ENCODE results near the gene PARVB.

PARVB gene

GRCh38 chr22:44030702-44031082 is 6.6 kb downstream of the PARVB start (continued):
- TF ChIP-seq ZNF121 (tag by site-specific recombination; IDR thresholded peaks at IDR 0.05) = no peak
- TF ChIP-seq ZNF266 (tag by site-specific recombination; IDR thresholded peaks at IDR 0.05; ENCODE audit: low read depth) = no peak
- TF ChIP-seq ZNF555 (tag by site-specific recombination; conservative IDR thresholded peaks at IDR 0.05) = no peak
- TF ChIP-seq ZNF626 (tag by site-specific recombination; IDR thresholded peaks at IDR 0.05) = no peak

- H3K36me3 ChIP-seq (ENCODE audit: control insufficient read depth in 2 of 2, insufficient read depth in 1 of 2, low read length in 2 of 2) = no peaks in the 10 kb centered on the region
- POLR2A ChIA-PET = no interaction called here
Measured at GRCh38 chr22:44031158-44031952, 7.3 kb downstream of the PARVB start.

GRCh38 chr22:44032126-44032730 is 8.1 kb downstream of the PARVB start:
- no peaks in the 10 kb centered on the region for H3K9me3 ChIP-seq (ENCODE audit: control insufficient read depth, insufficient read depth, low read depth, low read length)
- no peak overlapping the region for H3K27ac ChIP-seq (ENCODE audit: extremely low read depth, low read depth, low read length)
- H3K4me1 ChIP-seq (ENCODE audit: control insufficient read depth, insufficient read depth, low read length) = no peaks in the 10 kb centered on the region
- POLR2A ChIA-PET = no interaction called here
- no peaks in the 10 kb centered on the region for H3K36me3 ChIP-seq (ENCODE audit: control insufficient read depth in 2 of 2, insufficient read depth in 1 of 2, low read length in 2 of 2)
- CTCF ChIA-PET = interaction anchor here (0.5 kb wide), 1 partner anchor 51 kb away, joined by 3 read pairs; no protein-coding TSS in a partner anchor
- H3K4me3 ChIP-seq (ENCODE audit: low read depth, low read length) = no peak overlapping the region
- TF ChIP-seq ZNF623 (tag by site-specific recombination; IDR thresholded peaks at IDR 0.05) (no peak), PATZ1 (tag by site-specific recombination; IDR thresholded peaks at IDR 0.05) (no peak), ZNF221 (tag by site-specific recombination; IDR thresholded peaks at IDR 0.05; ENCODE audit: borderline replicate concordance) (no peak), ZNF704 (tag by site-specific recombination; IDR thresholded peaks at IDR 0.05) (no peak), KLF16 (tag by site-specific recombination; IDR thresholded peaks at IDR 0.05) (no peak), ZNF362 (tag by site-specific recombination; IDR thresholded peaks at IDR 0.05) (no peak), ZNF837 (tag by site-specific recombination; IDR thresholded peaks at IDR 0.05) (no peak), ZNF792 (tag by site-specific recombination; IDR thresholded peaks at IDR 0.05) (no peak), PRDM4 (tag by site-specific recombination; IDR thresholded peaks at IDR 0.05) (no peak), ZNF280C (tag by site-specific recombination; IDR thresholded peaks at IDR 0.05) (no peak), ZNF621 (tag by site-specific recombination; IDR thresholded peaks at IDR 0.05) (no peak), ZSCAN5A (tag by site-specific recombination; IDR thresholded peaks at IDR 0.05) (no peak), ZNF785 (tag by site-specific recombination; IDR thresholded peaks at IDR 0.05) (no peak), YY1 (tag by site-specific recombination; IDR thresholded peaks at IDR 0.05) (no peak)

More at GRCh38 chr22:44031158-44031952, 7.3 kb downstream of the PARVB start:
- Histone ChIP-seq H3K27ac (ENCODE audit: extremely low read depth, low read depth, low read length) (no peak overlapping the region), H3K9me3 (ENCODE audit: control insufficient read depth, insufficient read depth, low read depth, low read length) (no peaks in the 10 kb centered on the region), H3K4me3 (ENCODE audit: low read depth, low read length) (no peak overlapping the region), H3K4me1 (ENCODE audit: control insufficient read depth, insufficient read depth, low read length) (no peaks in the 10 kb centered on the region)
- CTCF ChIA-PET = interaction anchor here (1.7 kb wide), 1 partner anchor 38 kb away, joined by 3 read pairs; no protein-coding TSS in a partner anchor
- TF ChIP-seq ZFHX2 (tag by site-specific recombination; conservative IDR thresholded peaks at IDR 0.05) (peak; percentile 35; the same call in 1 of the 2 replicates), GFI1B (tag by site-specific recombination; IDR thresholded peaks at IDR 0.05) (no peak), EGR2 (tag by site-specific recombination; IDR thresholded peaks at IDR 0.05; ENCODE audit: low read depth) (peak; percentile 43; the same call in 1 of the 2 replicates), SP2 (tag by site-specific recombination; IDR thresholded peaks at IDR 0.05) (no peak)

Data from HEK293 (cell line).